SK-N-MC (cell line): ENCODE measurements around the gene COL17A1.

Source experiments
- DNase-seq: peaks from one replicate; pipeline ENCODE4 v3.0.0-alpha.2; 2011; ENCODE audit warnings: low read depth, low spot score
- H3K27ac ChIP-seq: fragments of 200-600 bp; sonication (generic); 2 replicates; pipeline ENCODE4 v1.5.1; 2016; ENCODE audit warnings: mixed run types
- H3K36me3 ChIP-seq: fragments of 200-600 bp; sonication (generic); 2 replicates; pipeline ENCODE4 v1.6.1; 2017; ENCODE audit warnings: antibody characterized with exemption, low read length, mixed read lengths; ENCODE audit not compliant: insufficient read depth
- H3K4me3 ChIP-seq: fragments of 200-600 bp; sonication (generic); 2 replicates; pipeline ENCODE4 v1.5.1; 2016
- H3K9ac ChIP-seq: fragments of 200-600 bp; sonication (generic); 2 replicates; pipeline ENCODE4 v1.8.0; 2017; ENCODE audit warnings: mixed run types, mixed read lengths; ENCODE audit not compliant: insufficient read length
- H3K9me3 ChIP-seq: fragments of 200-600 bp; sonication (generic); 2 replicates; pipeline ENCODE4 v1.6.1; 2017; ENCODE audit warnings: low read depth, mild to moderate bottlenecking, antibody characterized with exemption, low read length, moderate library complexity, mixed read lengths
- EZH2 ChIP-seq: fragments of 200-600 bp; sonication (generic); IDR thresholded peaks from one replicate; pipeline ENCODE4 v1.6.1; 2017; ENCODE audit warnings: antibody characterized with exemption
- FOXP2 ChIP-seq: optimal IDR thresholded peaks from 2 replicates; pipeline ENCODE3; 2011; ENCODE audit warnings: mild to moderate bottlenecking, moderate library complexity; ENCODE audit not compliant: insufficient read depth; ENCODE audit errors: extremely low read length, control extremely low read depth
- POLR2AphosphoS5 ChIP-seq: IDR thresholded peaks from 2 replicates; pipeline ENCODE4 v1.6.1; 2012; ENCODE audit warnings: mild to moderate bottlenecking, low read depth, low read length, borderline replicate concordance

COL17A1 gene

DNA sequence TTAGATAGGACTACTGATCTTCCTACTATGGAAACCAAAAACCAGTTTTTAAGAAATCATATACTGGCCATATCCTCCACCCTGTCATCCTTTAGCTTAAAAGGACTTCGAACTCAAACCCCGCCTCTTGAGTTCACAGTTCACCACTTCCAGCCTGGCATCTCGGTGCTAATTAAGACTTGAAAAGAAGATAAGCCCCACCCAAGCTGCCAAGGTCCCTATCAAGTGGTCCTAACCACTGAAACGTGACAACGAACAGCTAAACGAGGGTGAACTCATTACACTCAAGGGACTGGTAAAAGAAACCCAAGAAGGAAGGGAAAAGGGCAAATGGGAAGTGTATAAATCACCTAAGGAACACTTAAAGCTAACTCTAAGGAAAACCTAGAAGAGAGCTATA, 16.1 kb downstream of the COL17A1 start:
- Histone ChIP-seq H3K4me3 (no peak overlapping the region), H3K9ac (no peak overlapping the region), H3K27ac (no peak overlapping the region), H3K36me3 (no peaks in the 10 kb centered on the region), H3K9me3 (no peaks in the 10 kb centered on the region)
- no peak for DNase-seq
- no peak for TF ChIP-seq POLR2AphosphoS5
- no peak for TF ChIP-seq EZH2
- TF ChIP-seq FOXP2, result no peak

DNA sequence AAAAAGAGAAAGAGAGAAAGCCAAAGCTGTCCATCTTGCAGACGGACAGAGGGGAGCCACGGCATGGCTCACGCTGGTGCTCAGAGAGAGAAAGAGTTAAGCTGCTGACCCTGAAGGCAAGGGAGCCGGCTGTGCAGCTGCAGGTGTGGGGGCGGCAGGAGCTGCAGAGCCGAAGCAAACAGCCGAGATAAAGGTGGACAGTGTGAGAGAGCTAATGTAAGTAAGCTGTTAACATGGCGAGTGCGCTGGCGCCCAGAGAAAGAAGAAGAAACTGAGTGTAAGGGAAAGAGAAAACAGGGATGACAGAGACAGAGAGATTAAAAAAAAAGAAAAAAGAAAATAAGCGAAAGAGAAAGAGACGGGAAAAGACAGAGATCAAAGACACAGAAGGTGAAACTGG, 18.2 kb downstream of the COL17A1 start:
- Histone ChIP-seq H3K9me3 (no peaks in the 10 kb centered on the region), H3K36me3 (no peaks in the 10 kb centered on the region), H3K27ac (no peak overlapping the region), H3K4me3 (no peak overlapping the region), H3K9ac (no peak overlapping the region)
- DNase-seq, result no peak
- TF ChIP-seq FOXP2 (no peak), EZH2 (no peak), POLR2AphosphoS5 (no peak)

- Histone ChIP-seq H3K4me3 (no peak overlapping the region), H3K9me3 (no peaks in the 10 kb centered on the region), H3K9ac (no peak overlapping the region), H3K36me3 (no peaks in the 10 kb centered on the region), H3K27ac (no peak overlapping the region)
- DNase-seq, result no peak
- no peak for TF ChIP-seq FOXP2
- TF ChIP-seq EZH2, result no peak
- TF ChIP-seq POLR2AphosphoS5, result no peak
These were observed 18.7 kb downstream of the COL17A1 start for GRCh38 chr10:104066945-104067344.

GRCh38 chr10:104065748-104066147, 19.9 kb downstream of the COL17A1 start:
- TF ChIP-seq EZH2 (no peak), FOXP2 (no peak), POLR2AphosphoS5 (no peak)
- Histone ChIP-seq H3K9me3 (no peaks in the 10 kb centered on the region), H3K27ac (no peak overlapping the region), H3K4me3 (no peak overlapping the region), H3K36me3 (no peaks in the 10 kb centered on the region), H3K9ac (no peak overlapping the region)
- no peak for DNase-seq

DNA sequence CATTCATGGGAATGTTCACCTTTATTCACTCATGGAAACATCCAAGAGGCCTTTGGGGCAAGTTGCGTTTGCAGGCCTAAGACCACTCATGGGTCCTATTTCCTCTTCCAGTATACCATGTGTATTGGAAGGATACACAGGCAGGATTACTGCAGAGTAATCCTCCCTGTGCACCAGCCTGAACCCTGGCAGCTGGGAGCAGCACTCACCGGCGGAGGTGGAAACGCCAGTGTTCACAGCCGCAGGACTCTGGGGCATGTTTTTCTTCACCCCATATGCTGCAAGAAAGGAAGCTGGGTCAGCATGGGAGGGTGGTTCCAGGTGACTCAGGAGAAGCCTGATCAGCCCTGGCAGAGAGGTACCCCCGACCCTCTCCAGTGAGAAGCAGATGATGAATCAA, 24.5 kb downstream of the COL17A1 start:
- TF ChIP-seq POLR2AphosphoS5, result no peak
- TF ChIP-seq FOXP2, result no peak
- TF ChIP-seq EZH2, result no peak
- Histone ChIP-seq H3K36me3 (no peaks in the 10 kb centered on the region), H3K4me3 (no peak overlapping the region), H3K9ac (no peak overlapping the region), H3K27ac (no peak overlapping the region), H3K9me3 (no peaks in the 10 kb centered on the region)
- no peak for DNase-seq

GRCh38 chr10:104059364-104059763, 26.3 kb downstream of the COL17A1 start:
- H3K4me3 ChIP-seq, result no peak overlapping the region
- no peak for DNase-seq
- no peaks in the 10 kb centered on the region for H3K9me3 ChIP-seq
- TF ChIP-seq FOXP2 (no peak), EZH2 (no peak), POLR2AphosphoS5 (no peak)
- no peak overlapping the region for H3K27ac ChIP-seq
- no peaks in the 10 kb centered on the region for H3K36me3 ChIP-seq
- no peak overlapping the region for H3K9ac ChIP-seq

DNA sequence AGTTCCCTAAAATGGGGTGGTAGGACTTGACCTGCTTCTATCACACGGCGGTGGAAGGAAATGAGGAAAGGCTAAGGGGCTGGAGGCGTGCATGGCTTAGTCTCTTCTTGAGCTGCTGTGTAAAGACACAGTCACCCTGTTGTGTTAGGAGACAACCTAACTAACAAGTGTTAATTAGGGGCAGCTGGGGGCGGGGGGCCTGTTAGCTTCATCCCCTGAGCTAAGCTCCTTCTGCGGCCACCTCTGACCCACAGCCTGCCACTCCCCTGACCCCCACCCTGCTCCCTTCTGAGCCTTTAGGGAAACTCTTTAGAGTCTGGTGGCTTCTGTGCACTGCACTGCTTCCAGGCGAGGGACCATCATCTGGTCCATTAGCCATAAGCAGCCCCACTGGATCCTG, 28.0 kb downstream of the COL17A1 start:
- H3K36me3 ChIP-seq, result no peaks in the 10 kb centered on the region
- H3K4me3 ChIP-seq, result no peak overlapping the region
- no peaks in the 10 kb centered on the region for H3K9me3 ChIP-seq
- H3K9ac ChIP-seq, result no peak overlapping the region
- H3K27ac ChIP-seq, result no peak overlapping the region
- no peak for TF ChIP-seq EZH2
- TF ChIP-seq FOXP2, result no peak
- TF ChIP-seq POLR2AphosphoS5, result no peak
- DNase-seq, result no peak

GRCh38 chr10:104056619-104057273, 28.9 kb downstream of the COL17A1 start:
- Histone ChIP-seq H3K9ac (no peak overlapping the region), H3K36me3 (no peaks in the 10 kb centered on the region), H3K4me3 (no peak overlapping the region), H3K27ac (no peak overlapping the region), H3K9me3 (no peaks in the 10 kb centered on the region)
- no peak for TF ChIP-seq EZH2
- no peak for TF ChIP-seq FOXP2
- TF ChIP-seq POLR2AphosphoS5, result no peak
- no peak for DNase-seq

- Histone ChIP-seq H3K9ac (no peak overlapping the region), H3K27ac (no peak overlapping the region), H3K9me3 (no peaks in the 10 kb centered on the region), H3K4me3 (no peak overlapping the region), H3K36me3 (no peaks in the 10 kb centered on the region)
- no peak for TF ChIP-seq FOXP2
- no peak for TF ChIP-seq POLR2AphosphoS5
- no peak for TF ChIP-seq EZH2
- no peak for DNase-seq
These were observed 31.2 kb downstream of the COL17A1 start for GRCh38 chr10:104054430-104054829.
